GM19324 (cell line): ENCODE measurements around the gene CACNA1D.

Source experiments
- ATAC-seq: cut with Tn5 transposase; IDR thresholded peaks from one replicate; pipeline ENCODE4 v1.9.1; 2021; ENCODE audit warnings: mild to moderate bottlenecking, moderate library complexity; ENCODE audit not compliant: unreplicated experiment, low FRiP score

CACNA1D gene

GRCh38 chr3:53833700-53834099 lies 339.3 kb downstream of the CACNA1D start:
- no peak for ATAC-seq

- ATAC-seq, result no peak
Observed at GRCh38 chr3:53834429-53835095, 340.2 kb downstream of the CACNA1D start.

- ATAC-seq, result no peak
Observed at GRCh38 chr3:53835257-53835656, 340.8 kb downstream of the CACNA1D start.

DNA sequence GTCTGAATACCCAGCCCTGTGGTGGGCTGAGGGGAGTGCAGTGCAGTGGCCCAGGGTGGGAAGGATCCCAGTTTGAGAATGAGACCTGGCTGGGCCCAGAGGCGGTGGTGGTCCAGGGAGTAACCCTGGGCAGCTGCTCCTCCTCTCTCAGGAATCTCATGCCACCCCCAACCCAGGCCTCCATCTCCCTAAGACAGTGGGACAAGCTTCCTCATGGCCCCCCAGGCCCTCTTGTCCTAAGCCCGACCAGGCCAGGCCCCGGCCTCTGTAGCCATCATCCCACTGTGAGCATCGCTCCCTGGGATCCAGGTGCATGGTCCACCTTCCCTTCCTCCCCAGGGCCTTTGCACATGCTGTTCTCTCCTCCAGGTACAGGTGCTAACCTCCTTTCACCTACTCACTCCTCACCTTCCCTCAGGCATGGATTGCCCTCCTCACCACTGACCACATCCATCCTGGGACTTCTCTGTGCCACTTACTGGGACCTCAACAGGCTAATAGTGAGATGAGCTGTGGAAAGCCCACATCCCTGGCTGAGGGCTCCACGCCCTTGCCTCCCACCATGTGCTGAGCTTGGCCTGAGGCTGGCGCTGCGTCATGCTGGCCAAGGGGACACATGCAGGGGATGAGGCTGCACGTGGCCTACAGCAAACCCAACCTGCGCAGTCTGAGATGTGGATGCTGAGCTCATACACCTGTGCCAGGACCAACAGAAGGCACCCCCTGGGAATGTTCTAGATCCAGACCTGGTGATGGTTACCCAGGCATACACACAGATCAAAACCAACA lies 341.9 kb downstream of the CACNA1D start:
- no peak for ATAC-seq

DNA sequence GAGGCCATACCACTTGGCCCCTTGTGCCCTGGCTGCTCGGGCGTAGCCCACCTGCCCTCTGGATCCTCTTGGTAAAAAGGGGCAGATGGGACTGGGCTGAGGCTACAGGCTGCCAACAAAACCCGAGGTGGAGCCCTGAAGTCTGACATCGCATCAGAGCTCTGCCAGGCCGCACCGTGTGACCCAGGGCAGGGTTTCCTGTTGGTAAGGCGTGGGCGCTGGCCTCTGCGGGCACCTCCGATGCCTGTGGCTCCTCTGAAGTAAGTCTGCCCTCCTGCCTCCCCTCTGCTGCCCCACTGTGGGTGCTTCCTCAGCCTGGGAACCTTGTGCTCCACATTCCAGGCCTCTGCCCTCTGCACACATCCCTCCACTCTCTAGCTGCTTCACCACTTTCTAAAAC lies 342.9 kb downstream of the CACNA1D start:
- no peak for ATAC-seq

GRCh38 chr3:53841296-53841695 lies 346.9 kb downstream of the CACNA1D start:
- ATAC-seq, result no peak

- ATAC-seq, result no peak
Observed at GRCh38 chr3:53842436-53843194, 348.2 kb downstream of the CACNA1D start.

- ATAC-seq, result peak; percentile 42
Observed at GRCh38 chr3:53843195-53844177, 349.1 kb downstream of the CACNA1D start.

- ATAC-seq, result no peak
Observed at GRCh38 chr3:53844262-53845102, 350.1 kb downstream of the CACNA1D start.

DNA sequence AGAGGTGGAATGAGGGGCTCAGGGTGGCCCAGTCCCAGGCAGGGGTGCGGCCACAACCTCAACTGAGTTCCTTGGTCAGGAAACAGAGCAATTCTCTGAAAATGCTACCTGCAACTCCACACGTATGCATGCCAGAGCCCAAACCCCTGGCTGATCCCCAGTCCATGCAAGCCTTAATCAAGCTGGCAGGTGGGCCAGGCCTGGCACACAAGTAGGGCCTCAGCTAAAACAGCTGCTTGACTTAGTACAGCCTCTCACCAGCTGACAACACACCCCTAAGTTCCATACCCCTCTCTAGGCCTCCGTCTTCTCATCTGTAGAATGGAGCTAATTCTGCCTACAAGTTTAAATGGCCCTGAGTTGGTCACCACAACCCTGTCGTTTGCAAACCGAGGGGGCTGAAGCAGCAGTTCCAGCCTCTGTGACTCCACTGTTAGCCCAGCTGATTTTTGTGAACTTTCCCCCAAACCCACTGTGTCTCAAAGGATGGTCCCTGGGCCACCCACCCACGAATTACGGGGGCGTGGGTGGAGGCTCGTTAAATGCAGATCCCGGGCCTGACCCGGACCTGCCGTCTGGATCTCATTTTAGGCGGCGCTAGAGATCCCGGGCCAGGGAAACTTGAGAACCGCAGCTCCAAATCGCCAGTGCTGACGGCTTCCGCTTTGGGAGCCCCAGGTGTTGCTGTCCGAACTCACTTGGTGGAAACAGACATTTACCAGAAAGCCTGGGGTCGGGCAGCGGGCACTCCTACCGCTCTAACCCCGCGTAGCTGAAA lies 350.9 kb downstream of the CACNA1D start:
- ATAC-seq, result peak; percentile 25

GRCh38 chr3:53845881-53846133 lies 351.4 kb downstream of the CACNA1D start:
- ATAC-seq, result no peak

GRCh38 chr3:53846134-53846850 lies 351.9 kb downstream of the CACNA1D start, which contains the start of the genes CHDH and IL17RB:
TSS of gene CHDH (minus strand) at chr3:53846419. CDS start at chr3:53824008, 22,411 bp downstream.
TSS of gene IL17RB (plus strand) at chr3:53846568. CDS start at chr3:53846589, 21 bp downstream.
- ATAC-seq, result peak; percentile 55

- ATAC-seq, result no peak
Observed at GRCh38 chr3:53846851-53847155, 352.4 kb downstream of the CACNA1D start.

GRCh38 chr3:53849916-53850315 lies 355.5 kb downstream of the CACNA1D start:
- no peak for ATAC-seq

GRCh38 chr3:53850895-53851294 lies 356.5 kb downstream of the CACNA1D start:
- ATAC-seq, result no peak

GRCh38 chr3:53856964-53857363 lies 362.6 kb downstream of the CACNA1D start:
- no peak for ATAC-seq

DNA sequence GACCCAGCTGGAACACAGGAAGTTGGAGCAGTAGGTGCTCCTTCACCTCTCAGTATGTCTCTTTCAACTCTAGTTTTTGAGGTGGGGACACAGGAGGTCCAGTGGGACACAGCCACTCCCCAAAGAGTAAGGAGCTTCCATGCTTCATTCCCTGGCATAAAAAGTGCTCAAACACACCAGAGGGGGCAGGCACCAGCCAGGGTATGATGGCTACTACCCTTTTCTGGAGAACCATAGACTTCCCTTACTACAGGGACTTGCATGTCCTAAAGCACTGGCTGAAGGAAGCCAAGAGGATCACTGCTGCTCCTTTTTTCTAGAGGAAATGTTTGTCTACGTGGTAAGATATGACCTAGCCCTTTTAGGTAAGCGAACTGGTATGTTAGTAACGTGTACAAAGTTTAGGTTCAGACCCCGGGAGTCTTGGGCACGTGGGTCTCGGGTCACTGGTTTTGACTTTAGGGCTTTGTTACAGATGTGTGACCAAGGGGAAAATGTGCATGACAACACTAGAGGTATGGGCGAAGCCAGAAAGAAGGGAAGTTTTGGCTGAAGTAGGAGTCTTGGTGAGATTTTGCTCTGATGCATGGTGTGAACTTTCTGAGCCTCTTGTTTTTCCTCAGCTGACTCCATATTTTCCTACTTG lies 363.8 kb downstream of the CACNA1D start:
- ATAC-seq, result no peak

GRCh38 chr3:53859178-53859577 lies 364.8 kb downstream of the CACNA1D start:
- ATAC-seq, result no peak
